Liver (tissue), 9 donors: ENCODE data around the gene GRIK2. TPM values are rescaled to one million over a fixed set of nuclear protein-coding genes. Genes with fewer than 3 reads are reported as not detected.

Experiments
- DNase-seq: peaks from one replicate; pipeline ENCODE4 v3.0.0-alpha.2; 2017; ENCODE audit warnings: low spot score
- H3K27ac ChIP-seq, 2 donors: one replicate each; pipeline ENCODE4 v1.7.0; 2013; ENCODE audit warnings: inconsistent platforms in 2 of 2, low read length in 2 of 2, control low read depth in 1 of 2, low read depth in 1 of 2, mild to moderate bottlenecking in 1 of 2
- H3K27me3 ChIP-seq, 4 donors: one replicate each; pipeline versions ENCODE4 v1.6.1 to v1.7.0; 2013; ENCODE audit warnings: low read length in 3 of 4, inconsistent platforms in 1 of 4, mild to moderate bottlenecking in 1 of 4, moderate library complexity in 1 of 4; ENCODE audit not compliant: control insufficient read depth in 4 of 4, insufficient read depth in 4 of 4
- H3K36me3 ChIP-seq, 4 donors: one replicate each; pipeline versions ENCODE4 v1.6.1 to v1.7.0; 2013; ENCODE audit warnings: low read length in 3 of 4, mild to moderate bottlenecking in 3 of 4, low read depth in 1 of 4, moderate library complexity in 1 of 4; ENCODE audit not compliant: control insufficient read depth in 4 of 4, insufficient read depth in 3 of 4
- H3K4me1 ChIP-seq, 4 donors: one replicate each; pipeline versions ENCODE4 v1.6.1 to v1.7.0; 2013; ENCODE audit warnings: low read length in 3 of 4, mild to moderate bottlenecking in 3 of 4, moderate library complexity in 1 of 4; ENCODE audit not compliant: control insufficient read depth in 4 of 4, insufficient read depth in 4 of 4
- H3K4me3 ChIP-seq, 3 donors: one replicate each; pipeline versions ENCODE4 v1.6.1 to v1.7.0; 2013; ENCODE audit warnings: low read length in 3 of 3, control low read depth in 1 of 3, low read depth in 1 of 3, mild to moderate bottlenecking in 1 of 3
- H3K9ac ChIP-seq, 2 donors: one replicate each; pipeline ENCODE4 v1.7.0; 2013; ENCODE audit warnings: low read length in 2 of 2, mild to moderate bottlenecking in 2 of 2, moderate library complexity in 2 of 2, control low read depth in 1 of 2, low read depth in 1 of 2
- H3K9me3 ChIP-seq, 4 donors: one replicate each; pipeline versions ENCODE4 v1.6.1 to v1.7.0; 2013; ENCODE audit warnings: low read length in 3 of 4; ENCODE audit not compliant: control insufficient read depth in 4 of 4
- EGR1 ChIP-seq, 2 donors: IDR thresholded peaks; 2 replicates each; pipeline ENCODE4 v1.6.1; 2016 to 2018; ENCODE audit warnings: antibody characterized with exemption in 2 of 2, low read depth in 2 of 2
- FOXA1 ChIP-seq: IDR thresholded peaks from 2 replicates; pipeline ENCODE4 v1.6.1; 2016; ENCODE audit warnings: antibody characterized with exemption
- FOXA2 ChIP-seq: IDR thresholded peaks from 2 replicates; pipeline ENCODE4 v1.6.1; 2016; ENCODE audit warnings: antibody characterized with exemption
- GABPA ChIP-seq, 2 donors: IDR thresholded peaks in 1 of 2; conservative IDR thresholded peaks in 1 of 2; 2 replicates each; pipeline ENCODE4 v1.6.1; 2016; ENCODE audit warnings: antibody characterized with exemption in 2 of 2, mild to moderate bottlenecking in 1 of 2, moderate library complexity in 1 of 2
- HNF4A ChIP-seq, 2 donors: conservative IDR thresholded peaks; 2 replicates each; pipeline ENCODE4 v1.6.1; 2016; ENCODE audit warnings: antibody characterized with exemption in 2 of 2, mild to moderate bottlenecking in 2 of 2
- HNF4G ChIP-seq: IDR thresholded peaks from 2 replicates; pipeline ENCODE4 v1.6.1; 2016; ENCODE audit warnings: antibody characterized with exemption
- JUND ChIP-seq, 2 donors: IDR thresholded peaks; 2 replicates each; pipeline ENCODE4 v1.6.1; 2016; ENCODE audit warnings: antibody characterized with exemption in 2 of 2
- NR2F2 ChIP-seq: IDR thresholded peaks from 2 replicates; pipeline ENCODE4 v1.6.1; 2016; ENCODE audit warnings: antibody characterized with exemption
- RAD21 ChIP-seq, 2 donors: IDR thresholded peaks; 2 replicates each; pipeline ENCODE4 v1.6.1; 2016; ENCODE audit warnings: antibody characterized with exemption in 2 of 2, mild to moderate bottlenecking in 2 of 2
- RXRA ChIP-seq, 2 donors: IDR thresholded peaks; 2 replicates each; pipeline ENCODE4 v1.6.1; 2017 to 2018; ENCODE audit warnings: antibody characterized with exemption in 2 of 2, mild to moderate bottlenecking in 1 of 2
- SP1 ChIP-seq: IDR thresholded peaks from 2 replicates; pipeline ENCODE4 v1.6.1; 2018; ENCODE audit warnings: antibody characterized with exemption, mild to moderate bottlenecking
- TAF1 ChIP-seq: conservative IDR thresholded peaks from 2 replicates; pipeline ENCODE4 v1.6.1; 2016; ENCODE audit warnings: antibody characterized with exemption, mild to moderate bottlenecking
- YY1 ChIP-seq: IDR thresholded peaks from 2 replicates; pipeline ENCODE4 v1.6.1; 2016; ENCODE audit warnings: antibody characterized with exemption, mild to moderate bottlenecking
- WGBS: extraction: QIAGEN DNeasy Blood & Tissue Kit; methylation state at CpG from one replicate; pipeline ENCODE4 v1.1.7; 2013; 5-methylcytosine and 5-hydroxymethylcytosine counted together
- polyA plus RNA-seq, 2 donors: library from polyadenylated mRNA; stranded (reverse) in 1 of 2; unstranded in 1 of 2; fragments of 200-250 nt in 1 of 2; fragments of >200 nt in 1 of 2; fragmentation: Nextera tagmentation in 1 of 2; extraction: Ambion mirVana in 1 of 2; gene quantifications; one replicate each; pipeline versions ENCODE4 v1.2.1 to v1.2.3, GENCODE V29; 2013 to 2015
- total RNA-seq, 2 donors: library from RNA; depleted of rRNA; stranded (reverse); fragments of >200 nt; gene quantifications; one replicate each; pipeline ENCODE4 v1.2.3, GENCODE V29; 2014
- TF ChIP-seq, protein P1 (sequence below): IDR thresholded peaks from 2 replicates; pipeline ENCODE4 v1.6.1; 2016; ENCODE audit warnings: antibody characterized with exemption
- TF ChIP-seq, protein P2 (sequence below): fragments of 150-350 bp; IDR thresholded peaks from 2 replicates; pipeline ENCODE4 v1.5.1; 2017; ENCODE audit warnings: improper control_type of control experiment, low read depth, low read length; ENCODE audit not compliant: missing input control
- TF ChIP-seq, protein P3 (sequence below): IDR thresholded peaks from 2 replicates; pipeline ENCODE4 v1.6.1; 2016; ENCODE audit warnings: antibody characterized with exemption, mild to moderate bottlenecking
- TF ChIP-seq, protein P4 (sequence below): IDR thresholded peaks from 2 replicates; pipeline ENCODE4 v1.6.1; 2016; ENCODE audit warnings: antibody characterized with exemption
- TF ChIP-seq, protein P5 (sequence below): IDR thresholded peaks from 2 replicates; pipeline ENCODE4 v1.6.1; 2016; ENCODE audit warnings: antibody characterized with exemption
- donor health status: healthy.
- donor health status: healthy.
- donor health status: healthy.
- donor health status: healthy.
- donor health status: healthy.

GRIK2 gene
- total and polyA plus RNA-seq, 4 donors: 0.02 to 0.17 (median 0.05) TPM

DNA sequence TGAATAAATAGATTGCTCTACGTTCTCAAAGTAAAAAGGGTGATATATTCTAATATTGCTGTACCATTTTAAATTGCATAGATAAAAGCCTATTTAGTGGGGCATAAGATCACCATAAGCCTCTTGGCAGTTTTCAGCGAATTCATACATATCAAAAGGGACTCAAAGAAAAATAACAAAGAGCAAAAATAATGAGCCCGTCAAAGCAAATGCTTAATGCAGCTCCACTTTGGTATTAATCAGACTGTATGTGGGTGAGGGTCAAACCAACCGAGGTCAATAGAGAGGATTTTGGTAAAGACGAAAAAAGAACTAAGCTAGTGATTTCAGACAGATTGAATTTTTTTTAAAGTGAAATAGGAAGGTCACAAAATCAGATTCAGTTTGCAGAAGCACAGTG, 598.8 kb downstream of the GRIK2 start:
- H3K27ac ChIP-seq: no peak overlapping the region
- H3K4me3 ChIP-seq: no peak overlapping the region
- TF ChIP-seq RAD21 (IDR thresholded peaks at IDR 0.05) (no peak), FOXA2 (no peak), GABPA (IDR thresholded peaks at IDR 0.05 in 1 of 2, conservative IDR thresholded peaks at IDR 0.05 in 1 of 2) (no peak), EGR1 (IDR thresholded peaks at IDR 0.05; ENCODE audit: low read depth in 2 of 2) (no peak), JUND (IDR thresholded peaks at IDR 0.05) (no peak), RXRA (IDR thresholded peaks at IDR 0.05) (no peak), TAF1 (no peak), HNF4A (conservative IDR thresholded peaks at IDR 0.05) (no peak), SP1 (no peak), HNF4G (no peak), YY1 (no peak), NR2F2 (no peak)
- TF ChIP-seq, protein P1, sequence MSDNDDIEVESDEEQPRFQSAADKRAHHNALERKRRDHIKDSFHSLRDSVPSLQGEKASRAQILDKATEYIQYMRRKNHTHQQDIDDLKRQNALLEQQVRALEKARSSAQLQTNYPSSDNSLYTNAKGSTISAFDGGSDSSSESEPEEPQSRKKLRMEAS: no peak
- TF ChIP-seq, protein P2, sequence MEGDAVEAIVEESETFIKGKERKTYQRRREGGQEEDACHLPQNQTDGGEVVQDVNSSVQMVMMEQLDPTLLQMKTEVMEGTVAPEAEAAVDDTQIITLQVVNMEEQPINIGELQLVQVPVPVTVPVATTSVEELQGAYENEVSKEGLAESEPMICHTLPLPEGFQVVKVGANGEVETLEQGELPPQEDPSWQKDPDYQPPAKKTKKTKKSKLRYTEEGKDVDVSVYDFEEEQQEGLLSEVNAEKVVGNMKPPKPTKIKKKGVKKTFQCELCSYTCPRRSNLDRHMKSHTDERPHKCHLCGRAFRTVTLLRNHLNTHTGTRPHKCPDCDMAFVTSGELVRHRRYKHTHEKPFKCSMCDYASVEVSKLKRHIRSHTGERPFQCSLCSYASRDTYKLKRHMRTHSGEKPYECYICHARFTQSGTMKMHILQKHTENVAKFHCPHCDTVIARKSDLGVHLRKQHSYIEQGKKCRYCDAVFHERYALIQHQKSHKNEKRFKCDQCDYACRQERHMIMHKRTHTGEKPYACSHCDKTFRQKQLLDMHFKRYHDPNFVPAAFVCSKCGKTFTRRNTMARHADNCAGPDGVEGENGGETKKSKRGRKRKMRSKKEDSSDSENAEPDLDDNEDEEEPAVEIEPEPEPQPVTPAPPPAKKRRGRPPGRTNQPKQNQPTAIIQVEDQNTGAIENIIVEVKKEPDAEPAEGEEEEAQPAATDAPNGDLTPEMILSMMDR: no peak
- no peaks in the 10 kb centered on the region for H3K27me3 ChIP-seq
- 52% methylated on average over 5 of the region's 5 CpGs for WGBS
- H3K4me1 ChIP-seq: no peaks in the 10 kb centered on the region
- DNase-seq: no peak
- H3K36me3 ChIP-seq: no peaks in the 10 kb centered on the region
- H3K9ac ChIP-seq: no peak overlapping the region
- H3K9me3 ChIP-seq: no peaks in the 10 kb centered on the region

DNA sequence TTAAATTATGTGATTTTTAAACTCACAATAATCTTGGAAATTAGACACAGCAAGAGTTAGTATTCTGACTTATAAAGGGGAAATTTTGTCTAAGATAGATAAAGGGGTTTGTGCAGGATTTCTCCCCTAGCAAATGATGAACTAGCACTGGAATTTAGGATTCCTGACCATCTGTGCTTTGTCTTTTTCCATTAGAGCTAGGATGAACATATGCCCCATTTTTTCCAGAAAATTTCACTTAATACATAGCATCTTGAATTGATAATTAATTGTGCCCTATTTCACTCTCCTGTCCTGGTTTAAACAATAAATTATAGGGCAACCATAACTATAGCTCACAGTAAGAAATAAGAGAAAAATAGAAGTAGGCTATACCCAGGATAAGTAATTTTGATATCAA, 601.0 kb downstream of the GRIK2 start:
- DNase-seq: no peak
- Histone ChIP-seq H3K27me3 (no peaks in the 10 kb centered on the region), H3K9me3 (no peaks in the 10 kb centered on the region), H3K27ac (no peak overlapping the region), H3K9ac (no peak overlapping the region), H3K36me3 (no peaks in the 10 kb centered on the region), H3K4me1 (no peaks in the 10 kb centered on the region), H3K4me3 (no peak overlapping the region)
- TF ChIP-seq SP1: no peak
- no peak for TF ChIP-seq HNF4G
- no peak for TF ChIP-seq FOXA2
- TF ChIP-seq, protein P3, sequence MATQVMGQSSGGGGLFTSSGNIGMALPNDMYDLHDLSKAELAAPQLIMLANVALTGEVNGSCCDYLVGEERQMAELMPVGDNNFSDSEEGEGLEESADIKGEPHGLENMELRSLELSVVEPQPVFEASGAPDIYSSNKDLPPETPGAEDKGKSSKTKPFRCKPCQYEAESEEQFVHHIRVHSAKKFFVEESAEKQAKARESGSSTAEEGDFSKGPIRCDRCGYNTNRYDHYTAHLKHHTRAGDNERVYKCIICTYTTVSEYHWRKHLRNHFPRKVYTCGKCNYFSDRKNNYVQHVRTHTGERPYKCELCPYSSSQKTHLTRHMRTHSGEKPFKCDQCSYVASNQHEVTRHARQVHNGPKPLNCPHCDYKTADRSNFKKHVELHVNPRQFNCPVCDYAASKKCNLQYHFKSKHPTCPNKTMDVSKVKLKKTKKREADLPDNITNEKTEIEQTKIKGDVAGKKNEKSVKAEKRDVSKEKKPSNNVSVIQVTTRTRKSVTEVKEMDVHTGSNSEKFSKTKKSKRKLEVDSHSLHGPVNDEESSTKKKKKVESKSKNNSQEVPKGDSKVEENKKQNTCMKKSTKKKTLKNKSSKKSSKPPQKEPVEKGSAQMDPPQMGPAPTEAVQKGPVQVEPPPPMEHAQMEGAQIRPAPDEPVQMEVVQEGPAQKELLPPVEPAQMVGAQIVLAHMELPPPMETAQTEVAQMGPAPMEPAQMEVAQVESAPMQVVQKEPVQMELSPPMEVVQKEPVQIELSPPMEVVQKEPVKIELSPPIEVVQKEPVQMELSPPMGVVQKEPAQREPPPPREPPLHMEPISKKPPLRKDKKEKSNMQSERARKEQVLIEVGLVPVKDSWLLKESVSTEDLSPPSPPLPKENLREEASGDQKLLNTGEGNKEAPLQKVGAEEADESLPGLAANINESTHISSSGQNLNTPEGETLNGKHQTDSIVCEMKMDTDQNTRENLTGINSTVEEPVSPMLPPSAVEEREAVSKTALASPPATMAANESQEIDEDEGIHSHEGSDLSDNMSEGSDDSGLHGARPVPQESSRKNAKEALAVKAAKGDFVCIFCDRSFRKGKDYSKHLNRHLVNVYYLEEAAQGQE: no peak
- no peak for TF ChIP-seq RAD21 (IDR thresholded peaks at IDR 0.05)
- no peak for TF ChIP-seq EGR1 (IDR thresholded peaks at IDR 0.05; ENCODE audit: low read depth in 2 of 2)
- no peak for TF ChIP-seq RXRA (IDR thresholded peaks at IDR 0.05)
- TF ChIP-seq, protein P4, sequence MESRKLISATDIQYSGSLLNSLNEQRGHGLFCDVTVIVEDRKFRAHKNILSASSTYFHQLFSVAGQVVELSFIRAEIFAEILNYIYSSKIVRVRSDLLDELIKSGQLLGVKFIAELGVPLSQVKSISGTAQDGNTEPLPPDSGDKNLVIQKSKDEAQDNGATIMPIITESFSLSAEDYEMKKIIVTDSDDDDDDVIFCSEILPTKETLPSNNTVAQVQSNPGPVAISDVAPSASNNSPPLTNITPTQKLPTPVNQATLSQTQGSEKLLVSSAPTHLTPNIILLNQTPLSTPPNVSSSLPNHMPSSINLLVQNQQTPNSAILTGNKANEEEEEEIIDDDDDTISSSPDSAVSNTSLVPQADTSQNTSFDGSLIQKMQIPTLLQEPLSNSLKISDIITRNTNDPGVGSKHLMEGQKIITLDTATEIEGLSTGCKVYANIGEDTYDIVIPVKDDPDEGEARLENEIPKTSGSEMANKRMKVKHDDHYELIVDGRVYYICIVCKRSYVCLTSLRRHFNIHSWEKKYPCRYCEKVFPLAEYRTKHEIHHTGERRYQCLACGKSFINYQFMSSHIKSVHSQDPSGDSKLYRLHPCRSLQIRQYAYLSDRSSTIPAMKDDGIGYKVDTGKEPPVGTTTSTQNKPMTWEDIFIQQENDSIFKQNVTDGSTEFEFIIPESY: no peak
- TF ChIP-seq FOXA1: no peak
- no peak for TF ChIP-seq YY1
- no peak for TF ChIP-seq NR2F2
- TF ChIP-seq, protein P5, sequence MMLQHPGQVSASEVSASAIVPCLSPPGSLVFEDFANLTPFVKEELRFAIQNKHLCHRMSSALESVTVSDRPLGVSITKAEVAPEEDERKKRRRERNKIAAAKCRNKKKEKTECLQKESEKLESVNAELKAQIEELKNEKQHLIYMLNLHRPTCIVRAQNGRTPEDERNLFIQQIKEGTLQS: no peak
- TF ChIP-seq, protein P1: no peak
